Measurements from ENCODE around the gene C4BPA. TPM values are rescaled to one million over a fixed set of nuclear protein-coding genes. Genes with fewer than 3 reads are reported as not detected.

C4BPA gene
- total and polyA plus RNA-seq, 2 of the 8 experiments (the other 6 are each of a cell fraction or from before 2014, with no cell fraction given), result not detected

DNA sequence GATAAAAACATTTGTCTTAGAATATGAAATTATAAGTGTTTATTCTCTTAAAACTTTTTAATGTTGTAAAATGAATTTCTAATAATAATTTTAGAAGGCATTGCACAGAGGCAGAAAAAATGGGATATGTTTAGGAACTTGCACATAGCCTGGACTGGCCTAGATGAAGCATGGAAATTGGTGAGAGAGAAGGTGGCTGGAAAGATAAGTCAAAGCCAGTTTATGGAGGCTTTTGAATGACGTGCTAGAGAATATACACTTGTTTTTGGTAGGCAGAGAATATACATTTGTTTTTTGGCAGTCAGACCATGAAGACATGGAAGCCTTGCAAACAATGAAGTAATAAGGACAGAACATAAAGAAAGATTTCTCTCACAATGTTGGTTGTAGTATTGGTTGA, 2.3 kb upstream of the C4BPA start (continued):
- TF ChIP-seq RAD21 (IDR thresholded peaks at IDR 0.05 in 1 of 2, conservative IDR thresholded peaks at IDR 0.05 in 1 of 2; ENCODE audit: low read depth in 2 of 2, low read length in 2 of 2) (no peak), NRF1 (IDR thresholded peaks at IDR 0.05; ENCODE audit: low read depth, low read length) (no peak), POLR2AphosphoS5 (IDR thresholded peaks at IDR 0.05; ENCODE audit: low read depth, low read length) (no peak), RNF2 (IDR thresholded peaks at IDR 0.05; ENCODE audit: borderline replicate concordance, low read depth, low read length, missing control alignments, poor library complexity, severe bottlenecking) (no peak)
